IMR-90 (cell line): ENCODE data around the gene CAMP. TPM values are rescaled to one million over a fixed set of nuclear protein-coding genes. Genes with fewer than 3 reads are reported as not detected.

Experiments
- microRNA-seq, 2 experiments: library from miRNA; stranded (forward) in 1 of 2; unstranded in 1 of 2; fragments of 10-50 nt in 1 of 2; fragments of <30 nt in 1 of 2; gene quantifications in 1 of 2; microRNA quantifications in 1 of 2; one replicate each; pipeline versions ENCODE3 to v1.1.0; 2013 to 2020; ENCODE audit not compliant: insufficient read depth in 1 of 2, insufficient read length in 1 of 2, unreplicated experiment in 1 of 2
- polyA plus RNA-seq, 3 experiments: library from polyadenylated mRNA; depleted of rRNA; stranded (reverse); fragments of >200 nt; gene quantifications; 2 replicates each; pipeline ENCODE4 v1.2.3, GENCODE V29; 2012; ENCODE audit warnings: low replicate concordance in 1 of 3
- small RNA-seq, 5 experiments: library from RNA; depleted of rRNA; stranded (forward); fragments of <200 nt; gene quantifications; one replicate each; pipeline ENCODE3, GENCODE V24; 2012
- total RNA-seq: library from RNA; depleted of rRNA; stranded (reverse); fragments of >200 nt; gene quantifications from 2 replicates; pipeline ENCODE4 v1.2.3, GENCODE V29; 2012; rRNA removed

CAMP gene
- total and polyA plus RNA-seq, 2 of the 4 experiments (the other 2 are of a cell fraction), result not detected

Small RNA genes lying within 50 kb of the gene (microRNA-seq; reads per million reads assigned to microRNA genes)
- gene MIR4443 (ENCODE audit: insufficient read depth in 1 of 2, insufficient read length in 1 of 2, unreplicated experiment in 1 of 2) (0 to 6.6 reads per million in 2 experiments), gene NDUFB1P1 (ENCODE audit: insufficient read depth, insufficient read length) (not detected), gene RNU7-128P (ENCODE audit: insufficient read depth, insufficient read length) (not detected)

Small RNA genes lying within 50 kb of the gene (small RNA-seq; reads per million reads assigned to genes)
- 0 to 0.76 (median 0.08) reads per million in 5 experiments for gene MIR4443
- gene NDUFB1P1, result 0 reads per million in 5 experiments
- gene RNU7-128P, result 0 reads per million in 5 experiments

Other genes with a start within 250 kb of the CAMP start
- 80.5 and 87.8 TPM in 2 replicates for gene MAP4, start 207.1 kb upstream of the CAMP start, total RNA-seq
- 216 and 229 TPM in 2 replicates for gene MAP4, start 207.1 kb upstream of the CAMP start, polyA plus RNA-seq (2012; rRNA removed)
- gene CDC25A, start 35.1 kb upstream of the CAMP start, total RNA-seq, result 9.7 and 10.6 TPM in 2 replicates
- 4.2 and 4.7 TPM in 2 replicates for gene CDC25A, start 35.1 kb upstream of the CAMP start, polyA plus RNA-seq (2012; rRNA removed)
- 3.9 and 4.7 TPM in 2 replicates for gene ZNF589, start 17.6 kb downstream of the CAMP start, total RNA-seq
- 3.3 and 4.4 TPM in 2 replicates for gene ZNF589, start 17.6 kb downstream of the CAMP start, polyA plus RNA-seq (2012; rRNA removed)
- 15.6 and 23.3 TPM in 2 replicates for gene NME6, start 77.9 kb downstream of the CAMP start, total RNA-seq
- 23.0 and 24.8 TPM in 2 replicates for gene NME6, start 77.9 kb downstream of the CAMP start, polyA plus RNA-seq (2012; rRNA removed)
- not detected in 2 replicates for gene SPINK8, start 110.2 kb downstream of the CAMP start, total RNA-seq
- not detected in 2 replicates for gene SPINK8, start 110.2 kb downstream of the CAMP start, polyA plus RNA-seq (2012; rRNA removed)
- not detected in 2 replicates for gene FBXW12, start 148.7 kb downstream of the CAMP start, total RNA-seq
- not detected in 2 replicates for gene FBXW12, start 148.7 kb downstream of the CAMP start, polyA plus RNA-seq (2012; rRNA removed)
- 5.2 and 9.2 TPM in 2 replicates for gene PLXNB1, start 206.6 kb downstream of the CAMP start, total RNA-seq
- 25.3 and 27.0 TPM in 2 replicates for gene PLXNB1, start 206.6 kb downstream of the CAMP start, polyA plus RNA-seq (2012; rRNA removed)
- gene CCDC51, start 216.6 kb downstream of the CAMP start, total RNA-seq, result 15.3 and 16.1 TPM in 2 replicates
- gene CCDC51, start 216.6 kb downstream of the CAMP start, polyA plus RNA-seq (2012; rRNA removed), result 11.0 TPM in 2 replicates
- 81.9 and 131 TPM in 2 replicates for gene TMA7, start 216.8 kb downstream of the CAMP start, total RNA-seq
- 220 and 240 TPM in 2 replicates for gene TMA7, start 216.8 kb downstream of the CAMP start, polyA plus RNA-seq (2012; rRNA removed)
- gene ATRIP, start 223.2 kb downstream of the CAMP start, total RNA-seq, result 7.2 and 10.8 TPM in 2 replicates
- 6.8 and 7.2 TPM in 2 replicates for gene ATRIP, start 223.2 kb downstream of the CAMP start, polyA plus RNA-seq (2012; rRNA removed)